GM19324 (cell line): ENCODE measurements around the gene RBM4B.

Source experiments
- ATAC-seq: cut with Tn5 transposase; IDR thresholded peaks from one replicate; pipeline ENCODE4 v1.9.1; 2021; ENCODE audit warnings: mild to moderate bottlenecking, moderate library complexity; ENCODE audit not compliant: unreplicated experiment, low FRiP score

Gene RBM4B

GRCh38 chr11:66707486-66707885 is 29.8 kb upstream of the RBM4B start:
- ATAC-seq, result no peak

GRCh38 chr11:66706989-66707388 is 29.3 kb upstream of the RBM4B start:
- no peak for ATAC-seq

GRCh38 chr11:66705587-66706335 is 28.1 kb upstream of the RBM4B start:
- no peak for ATAC-seq

- ATAC-seq, result no peak
Measured at GRCh38 chr11:66704659-66705360, 27.1 kb upstream of the RBM4B start.

GRCh38 chr11:66701432-66702240 is 23.9 kb upstream of the RBM4B start:
- no peak for ATAC-seq

GRCh38 chr11:66700742-66701141 is 23.1 kb upstream of the RBM4B start:
- no peak for ATAC-seq

GRCh38 chr11:66700337-66700736 is 22.6 kb upstream of the RBM4B start:
- no peak for ATAC-seq

GRCh38 chr11:66698491-66698890 is 20.8 kb upstream of the RBM4B start:
- no peak for ATAC-seq

- ATAC-seq, result no peak
Measured at GRCh38 chr11:66697988-66698387, 20.3 kb upstream of the RBM4B start.

- no peak for ATAC-seq
Measured at GRCh38 chr11:66696146-66696545, 18.5 kb upstream of the RBM4B start.

- no peak for ATAC-seq
Measured at GRCh38 chr11:66694732-66695207, 17.1 kb upstream of the RBM4B start.

GRCh38 chr11:66694056-66694410 is 16.3 kb upstream of the RBM4B start:
- no peak for ATAC-seq

GRCh38 chr11:66693356-66694055 is 15.8 kb upstream of the RBM4B start:
- ATAC-seq, result no peak

- no peak for ATAC-seq
Measured at GRCh38 chr11:66692871-66693331, 15.2 kb upstream of the RBM4B start.

GRCh38 chr11:66692446-66692845 is 14.8 kb upstream of the RBM4B start:
- no peak for ATAC-seq

- no peak for ATAC-seq
Measured at GRCh38 chr11:66691311-66691980, 13.8 kb upstream of the RBM4B start.

- ATAC-seq, result no peak
Measured at GRCh38 chr11:66689661-66690590, 12.2 kb upstream of the RBM4B start.

- no peak for ATAC-seq
Measured at GRCh38 chr11:66688561-66689534, 11.2 kb upstream of the RBM4B start.
